Right atrium auricular region (tissue), 2 donors: ENCODE data around the gene SNAP23. TPM values are rescaled to one million over a fixed set of nuclear protein-coding genes. Genes with fewer than 3 reads are reported as not detected.

Experiments used
- DNase-seq: peaks from one replicate; pipeline ENCODE4 v3.0.0-alpha.2; 2019; ENCODE audit warnings: low spot score
- H3K27ac ChIP-seq, 2 donors: fragments of 200-600 bp; sonication (generic); 1 replicate in 1 of 2; 2 replicates in 1 of 2; pipeline ENCODE4 v1.5.1; 2016 to 2019
- H3K27me3 ChIP-seq, 2 donors: fragments of 200-600 bp; sonication (generic); one replicate each; pipeline versions ENCODE4 v1.5.1 to v1.6.0; 2017 to 2019
- H3K36me3 ChIP-seq: fragments of 200-600 bp; sonication (generic); one replicate; pipeline ENCODE4 v1.5.1; 2016
- H3K4me1 ChIP-seq, 2 donors: fragments of 200-600 bp; sonication (generic); one replicate each; pipeline versions ENCODE4 v1.5.1 to v1.6.0; 2017 to 2019
- H3K4me3 ChIP-seq, 2 donors: fragments of 200-600 bp; sonication (generic); 1 replicate in 1 of 2; 2 replicates in 1 of 2; pipeline ENCODE4 v1.5.1; 2017 to 2019; ENCODE audit warnings: mild to moderate bottlenecking in 1 of 2, moderate library complexity in 1 of 2
- H3K9me3 ChIP-seq, 2 donors: fragments of 200-600 bp; sonication (generic); one replicate each; pipeline ENCODE4 v1.5.1; 2019
- total RNA-seq, 2 donors: library from RNA; depleted of rRNA; stranded (reverse); fragments of >200 nt; gene quantifications; one replicate each; pipeline ENCODE4 v1.1.0, GENCODE V29; 2016
- TF ChIP-seq, protein P1 (sequence below), 2 donors: fragments of 200-600 bp; sonication (generic); IDR thresholded peaks; one replicate each; pipeline ENCODE4 v1.5.1; 2019; ENCODE audit warnings: antibody characterized with exemption in 2 of 2

Gene SNAP23
- total RNA-seq, 2 donors from 2014 or later = 37.3 to 38.1 TPM

DNA sequence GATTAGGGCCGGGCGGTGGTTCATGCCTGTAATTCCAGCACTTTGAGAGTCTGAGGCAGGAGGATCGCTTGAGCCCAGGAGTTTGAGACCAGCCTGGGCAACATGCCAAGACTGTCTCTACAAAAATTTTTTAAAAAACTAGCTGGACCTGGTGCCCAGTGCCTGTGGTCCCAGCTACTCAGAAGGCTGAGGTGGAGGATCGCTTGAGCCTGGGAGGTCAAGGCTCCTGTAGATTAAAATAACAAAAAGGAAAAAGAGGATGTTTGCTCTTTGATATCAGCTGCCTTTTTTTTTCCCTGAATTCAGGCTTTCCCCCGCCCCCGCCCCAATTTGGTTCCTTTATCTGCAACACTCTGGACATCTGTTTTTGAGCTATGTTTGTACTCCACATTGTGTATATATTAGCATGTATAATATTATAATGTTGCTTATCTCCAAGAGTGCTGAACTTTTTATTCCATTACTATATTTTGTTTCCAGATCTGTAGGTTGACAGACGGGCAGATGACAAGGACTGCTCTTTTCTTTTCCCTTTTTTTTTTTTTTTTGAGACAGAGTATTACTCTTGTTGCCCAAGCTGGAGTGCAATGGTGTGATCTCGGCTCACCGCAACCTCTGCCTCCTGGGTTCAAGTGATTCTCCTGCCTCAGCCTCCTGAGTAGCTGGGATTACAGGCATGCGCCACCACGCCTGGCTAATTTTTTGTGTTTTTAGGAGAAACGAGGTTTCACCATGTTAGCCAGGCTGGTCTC lies 4.6 kb downstream of the SNAP23 start:
- Histone ChIP-seq H3K27ac (peak overlapping the region; percentile 44 to 57), H3K4me3 (no peak overlapping the region), H3K4me1 (peaks cover 0 to 55% of the 10 kb centered on the region in 2 donors), H3K27me3 (no peaks in the 10 kb centered on the region), H3K36me3 (no peaks in the 10 kb centered on the region), H3K9me3 (no peaks in the 10 kb centered on the region)
- no peak for DNase-seq
- TF ChIP-seq, protein P1, sequence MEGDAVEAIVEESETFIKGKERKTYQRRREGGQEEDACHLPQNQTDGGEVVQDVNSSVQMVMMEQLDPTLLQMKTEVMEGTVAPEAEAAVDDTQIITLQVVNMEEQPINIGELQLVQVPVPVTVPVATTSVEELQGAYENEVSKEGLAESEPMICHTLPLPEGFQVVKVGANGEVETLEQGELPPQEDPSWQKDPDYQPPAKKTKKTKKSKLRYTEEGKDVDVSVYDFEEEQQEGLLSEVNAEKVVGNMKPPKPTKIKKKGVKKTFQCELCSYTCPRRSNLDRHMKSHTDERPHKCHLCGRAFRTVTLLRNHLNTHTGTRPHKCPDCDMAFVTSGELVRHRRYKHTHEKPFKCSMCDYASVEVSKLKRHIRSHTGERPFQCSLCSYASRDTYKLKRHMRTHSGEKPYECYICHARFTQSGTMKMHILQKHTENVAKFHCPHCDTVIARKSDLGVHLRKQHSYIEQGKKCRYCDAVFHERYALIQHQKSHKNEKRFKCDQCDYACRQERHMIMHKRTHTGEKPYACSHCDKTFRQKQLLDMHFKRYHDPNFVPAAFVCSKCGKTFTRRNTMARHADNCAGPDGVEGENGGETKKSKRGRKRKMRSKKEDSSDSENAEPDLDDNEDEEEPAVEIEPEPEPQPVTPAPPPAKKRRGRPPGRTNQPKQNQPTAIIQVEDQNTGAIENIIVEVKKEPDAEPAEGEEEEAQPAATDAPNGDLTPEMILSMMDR (IDR thresholded peaks at IDR 0.05) = no peak

DNA sequence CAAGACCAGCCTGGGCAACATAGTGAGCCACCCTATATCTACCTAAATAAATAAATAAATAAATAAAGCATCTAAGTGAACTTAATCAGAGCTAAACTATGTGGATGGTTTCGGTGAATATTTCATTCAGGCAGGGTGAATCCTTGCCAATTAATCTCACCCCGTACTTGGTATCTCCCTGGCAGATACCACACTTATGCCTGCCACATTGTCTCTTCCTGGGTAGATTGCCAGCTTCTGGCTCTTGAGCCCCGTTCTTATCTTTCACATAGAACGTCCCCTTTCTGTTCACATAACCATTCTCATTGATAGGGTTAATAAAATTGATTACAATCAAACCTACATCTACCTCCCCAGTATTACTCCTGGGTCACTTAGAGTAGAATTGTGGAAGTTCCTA lies 7.0 kb downstream of the SNAP23 start:
- Histone ChIP-seq H3K4me1 (peaks cover 0 to 49% of the 10 kb centered on the region in 2 donors), H3K36me3 (no peaks in the 10 kb centered on the region), H3K27ac (no peak overlapping the region), H3K9me3 (no peaks in the 10 kb centered on the region), H3K4me3 (no peak overlapping the region), H3K27me3 (no peaks in the 10 kb centered on the region)
- no peak for DNase-seq
- TF ChIP-seq, protein P1 (IDR thresholded peaks at IDR 0.05) = no peak

DNA sequence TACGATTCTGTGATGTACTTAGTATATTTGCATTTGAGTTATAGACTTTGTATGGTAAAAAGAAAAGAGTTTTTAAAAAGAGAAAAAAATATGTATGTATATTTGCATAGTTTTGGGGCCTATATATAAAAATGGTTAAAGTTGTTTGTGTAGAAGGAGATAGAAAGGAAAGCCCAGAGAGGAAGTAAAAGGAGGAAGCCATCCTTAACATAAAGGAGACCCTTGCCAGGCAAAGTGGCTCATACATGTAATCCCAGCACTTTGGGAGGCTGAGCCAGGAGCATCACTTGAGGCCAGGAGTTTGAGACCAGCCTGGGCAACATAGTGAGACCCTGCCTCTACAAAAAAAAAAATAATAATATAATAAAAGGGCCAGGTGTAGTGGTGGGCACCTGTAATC lies 8.4 kb downstream of the SNAP23 start:
- no peak for DNase-seq
- no peaks in the 10 kb centered on the region for H3K27me3 ChIP-seq
- no peaks in the 10 kb centered on the region for H3K9me3 ChIP-seq
- peaks cover 0 to 58% of the 10 kb centered on the region in 2 donors for H3K4me1 ChIP-seq
- no peak overlapping the region for H3K4me3 ChIP-seq
- TF ChIP-seq, protein P1 (IDR thresholded peaks at IDR 0.05) = no peak
- no peak overlapping the region for H3K27ac ChIP-seq
- H3K36me3 ChIP-seq = no peaks in the 10 kb centered on the region

DNA sequence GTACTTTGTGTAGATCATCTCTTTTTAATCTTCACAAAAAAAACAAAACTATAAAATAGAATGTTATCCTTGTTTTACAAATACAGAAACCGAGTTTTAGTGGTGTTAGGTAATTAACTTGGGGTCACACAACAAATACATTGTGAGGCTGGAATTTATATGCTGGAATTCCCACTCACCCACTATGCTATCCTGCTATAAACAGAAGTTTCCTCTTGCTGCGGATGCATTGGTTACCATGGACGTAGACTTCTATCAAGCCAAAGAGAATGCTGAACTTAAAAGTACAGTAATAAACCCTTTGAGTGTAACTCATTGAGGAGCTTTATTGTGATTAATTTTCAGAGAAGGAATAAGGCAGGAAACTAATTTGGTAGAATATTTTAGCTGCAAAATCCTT lies 9.2 kb downstream of the SNAP23 start:
- H3K27ac ChIP-seq = no peak overlapping the region
- H3K36me3 ChIP-seq = no peaks in the 10 kb centered on the region
- no peaks in the 10 kb centered on the region for H3K9me3 ChIP-seq
- H3K4me1 ChIP-seq = peaks cover 0 to 52% of the 10 kb centered on the region in 2 donors
- H3K27me3 ChIP-seq = no peaks in the 10 kb centered on the region
- DNase-seq = no peak
- H3K4me3 ChIP-seq = no peak overlapping the region
- TF ChIP-seq, protein P1 (IDR thresholded peaks at IDR 0.05) = no peak

DNA sequence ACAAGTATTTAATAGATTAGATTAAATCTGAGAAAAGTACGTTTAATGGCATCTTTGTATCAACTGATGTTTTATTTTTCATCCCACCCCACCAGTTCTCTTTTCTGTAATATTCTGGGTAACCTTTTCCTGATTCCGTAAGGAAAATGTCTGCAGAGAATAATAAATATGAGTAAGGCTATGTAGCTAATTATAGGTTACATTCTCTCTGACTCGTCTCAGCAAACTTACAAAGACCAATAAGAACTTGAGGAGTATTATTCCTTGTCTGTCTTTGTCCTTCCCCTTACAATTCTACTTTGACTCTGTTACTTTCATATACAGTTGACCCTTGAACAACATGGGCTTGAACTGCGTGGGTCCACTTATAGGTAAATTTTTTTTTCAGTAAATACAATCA lies 12.1 kb downstream of the SNAP23 start:
- H3K27ac ChIP-seq = no peak overlapping the region
- H3K36me3 ChIP-seq = no peaks in the 10 kb centered on the region
- H3K4me3 ChIP-seq = no peak overlapping the region
- DNase-seq = no peak
- TF ChIP-seq, protein P1 (IDR thresholded peaks at IDR 0.05) = no peak
- H3K9me3 ChIP-seq = no peaks in the 10 kb centered on the region
- H3K27me3 ChIP-seq = no peaks in the 10 kb centered on the region
- peaks cover 0 to 47% of the 10 kb centered on the region in 2 donors for H3K4me1 ChIP-seq

DNA sequence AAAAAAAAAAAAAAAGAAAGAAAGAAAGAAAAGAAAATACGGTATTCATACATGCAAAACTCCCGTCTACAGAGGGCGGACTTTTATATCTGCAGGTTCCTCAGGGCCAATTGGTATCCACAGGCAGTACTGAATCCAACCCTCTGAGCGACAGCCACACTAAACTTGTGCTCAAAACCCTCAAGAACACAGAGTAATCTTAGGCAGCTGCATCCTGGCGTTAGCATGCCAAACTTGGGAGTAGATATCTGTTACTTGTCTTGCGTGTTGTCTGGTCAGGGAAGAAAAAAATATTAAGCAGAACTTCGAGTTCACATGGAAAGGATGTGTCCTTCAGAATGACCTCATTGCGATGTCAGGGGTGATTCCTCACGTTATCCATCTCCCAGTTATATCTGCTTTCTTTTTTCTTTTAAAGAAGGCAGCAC lies 12.8 kb downstream of the SNAP23 start:
- Histone ChIP-seq H3K36me3 (peaks cover 4% of the 10 kb centered on the region), H3K9me3 (no peaks in the 10 kb centered on the region), H3K4me1 (peaks cover 0 to 43% of the 10 kb centered on the region in 2 donors), H3K4me3 (no peak overlapping the region), H3K27ac (peak overlapping the region in 1 of 2 donors; percentile 37), H3K27me3 (no peaks in the 10 kb centered on the region)
- DNase-seq = peak; percentile 66
- TF ChIP-seq, protein P1 (IDR thresholded peaks at IDR 0.05) = no peak
